HG03432 (cell line): Measurements from ENCODE around the gene NRIP1.
"Not testable (repeated sequence)": the region's sequence is repeated elsewhere in the genome, so short reads cannot be mapped to it uniquely, and the experiment has no call there.

ENCODE experiments used
- ATAC-seq: cut with Tn5 transposase; IDR thresholded peaks from one replicate; pipeline ENCODE4 v1.9.1; 2021; ENCODE audit warnings: mild to moderate bottlenecking, moderate library complexity; ENCODE audit not compliant: unreplicated experiment

NRIP1 gene

GRCh38 chr21:14927324-14927723 lies 137.5 kb downstream of the NRIP1 start:
- not testable (repeated sequence) for ATAC-seq

GRCh38 chr21:14926186-14926585 lies 138.6 kb downstream of the NRIP1 start:
- no peak for ATAC-seq

- ATAC-seq, result no peak
Observed at GRCh38 chr21:14923468-14923867, 141.3 kb downstream of the NRIP1 start.

- ATAC-seq, result no peak
Observed at GRCh38 chr21:14922980-14923379, 141.8 kb downstream of the NRIP1 start.

GRCh38 chr21:14918527-14918926 lies 146.3 kb downstream of the NRIP1 start:
- no peak for ATAC-seq

- no peak for ATAC-seq
Observed at GRCh38 chr21:14917762-14918161, 147.0 kb downstream of the NRIP1 start.

GRCh38 chr21:14916676-14917141 lies 148.1 kb downstream of the NRIP1 start:
- no peak for ATAC-seq

GRCh38 chr21:14913638-14914037 lies 151.2 kb downstream of the NRIP1 start:
- ATAC-seq, result no peak

GRCh38 chr21:14911351-14911750 lies 153.4 kb downstream of the NRIP1 start:
- ATAC-seq, result no peak
